ENCODE results near the gene USP21.

The USP21 gene

GRCh38 chr1:161157867-161158266 lies 1.4 kb upstream of the USP21 start:
- no peak for DNase-seq (ENCODE audit: extremely low read depth, low read depth)
- H3K4me3 ChIP-seq (replicated peaks; ENCODE audit: low read depth, low read length) = no peak overlapping the region
- TF ChIP-seq, protein P1, sequence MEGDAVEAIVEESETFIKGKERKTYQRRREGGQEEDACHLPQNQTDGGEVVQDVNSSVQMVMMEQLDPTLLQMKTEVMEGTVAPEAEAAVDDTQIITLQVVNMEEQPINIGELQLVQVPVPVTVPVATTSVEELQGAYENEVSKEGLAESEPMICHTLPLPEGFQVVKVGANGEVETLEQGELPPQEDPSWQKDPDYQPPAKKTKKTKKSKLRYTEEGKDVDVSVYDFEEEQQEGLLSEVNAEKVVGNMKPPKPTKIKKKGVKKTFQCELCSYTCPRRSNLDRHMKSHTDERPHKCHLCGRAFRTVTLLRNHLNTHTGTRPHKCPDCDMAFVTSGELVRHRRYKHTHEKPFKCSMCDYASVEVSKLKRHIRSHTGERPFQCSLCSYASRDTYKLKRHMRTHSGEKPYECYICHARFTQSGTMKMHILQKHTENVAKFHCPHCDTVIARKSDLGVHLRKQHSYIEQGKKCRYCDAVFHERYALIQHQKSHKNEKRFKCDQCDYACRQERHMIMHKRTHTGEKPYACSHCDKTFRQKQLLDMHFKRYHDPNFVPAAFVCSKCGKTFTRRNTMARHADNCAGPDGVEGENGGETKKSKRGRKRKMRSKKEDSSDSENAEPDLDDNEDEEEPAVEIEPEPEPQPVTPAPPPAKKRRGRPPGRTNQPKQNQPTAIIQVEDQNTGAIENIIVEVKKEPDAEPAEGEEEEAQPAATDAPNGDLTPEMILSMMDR (IDR thresholded peaks at IDR 0.05; ENCODE audit: low read depth, low read length, missing control alignments) = no peak

DNA sequence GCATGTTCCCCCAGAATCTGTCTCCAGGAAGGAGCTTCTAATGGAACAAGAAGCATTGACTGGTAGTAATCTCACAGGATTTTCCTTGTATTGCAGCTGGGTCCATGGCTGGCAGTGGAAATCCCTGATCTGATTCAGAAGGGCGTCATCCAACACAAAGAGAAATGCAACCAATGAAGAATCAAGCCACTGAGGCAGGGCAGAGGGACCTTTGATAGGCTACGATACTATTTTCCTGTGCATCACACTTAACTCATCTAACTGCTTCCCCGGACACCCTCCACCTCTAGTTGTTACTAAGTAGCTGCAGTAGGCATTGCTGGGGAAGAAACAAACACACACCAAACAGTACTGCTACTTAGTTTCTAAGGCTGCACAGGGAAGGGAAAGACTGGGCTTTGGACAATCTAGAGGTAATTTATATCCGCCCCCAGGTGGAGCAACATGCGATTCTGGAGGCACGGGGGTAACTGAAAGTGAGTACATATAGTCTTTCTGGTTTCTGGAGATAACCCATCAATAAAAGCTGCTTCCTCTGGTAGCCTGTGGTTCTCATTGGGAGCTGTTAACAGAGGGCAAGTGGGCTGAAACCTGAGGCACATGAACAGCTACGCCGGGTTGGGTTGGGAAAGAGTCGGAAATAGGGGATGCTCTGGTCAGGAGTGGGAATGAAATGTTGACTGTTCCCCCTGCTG lies 837 bp upstream of the USP21 start:
- peak overlapping the region; percentile 85 for H3K4me3 ChIP-seq (replicated peaks; ENCODE audit: low read depth, low read length)
- no peak for DNase-seq (ENCODE audit: extremely low read depth, low read depth)
- TF ChIP-seq, protein P1 (IDR thresholded peaks at IDR 0.05; ENCODE audit: low read depth, low read length, missing control alignments) = no peak

DNA sequence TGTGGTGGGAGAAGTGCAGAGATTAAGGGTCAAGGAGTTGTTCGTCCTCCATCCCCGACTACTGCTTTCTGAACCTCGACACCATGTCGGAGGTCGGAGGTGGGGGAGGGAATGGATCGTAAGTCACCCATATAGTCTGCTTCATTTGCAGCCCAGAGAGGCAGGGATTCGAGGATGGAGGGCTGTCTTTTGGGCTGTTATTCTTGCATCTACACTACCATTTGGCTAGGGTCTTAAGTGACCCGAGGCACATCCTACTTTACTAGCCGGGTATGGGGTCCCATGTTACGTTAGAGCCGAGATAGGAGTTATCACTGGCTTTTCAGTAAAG lies 578 bp downstream of the USP21 start:
- TF ChIP-seq, protein P1 (IDR thresholded peaks at IDR 0.05; ENCODE audit: low read depth, low read length, missing control alignments) = no peak
- no peak for DNase-seq (ENCODE audit: extremely low read depth, low read depth)
- H3K4me3 ChIP-seq (replicated peaks; ENCODE audit: low read depth, low read length) = peak overlapping the region; percentile 85

DNA sequence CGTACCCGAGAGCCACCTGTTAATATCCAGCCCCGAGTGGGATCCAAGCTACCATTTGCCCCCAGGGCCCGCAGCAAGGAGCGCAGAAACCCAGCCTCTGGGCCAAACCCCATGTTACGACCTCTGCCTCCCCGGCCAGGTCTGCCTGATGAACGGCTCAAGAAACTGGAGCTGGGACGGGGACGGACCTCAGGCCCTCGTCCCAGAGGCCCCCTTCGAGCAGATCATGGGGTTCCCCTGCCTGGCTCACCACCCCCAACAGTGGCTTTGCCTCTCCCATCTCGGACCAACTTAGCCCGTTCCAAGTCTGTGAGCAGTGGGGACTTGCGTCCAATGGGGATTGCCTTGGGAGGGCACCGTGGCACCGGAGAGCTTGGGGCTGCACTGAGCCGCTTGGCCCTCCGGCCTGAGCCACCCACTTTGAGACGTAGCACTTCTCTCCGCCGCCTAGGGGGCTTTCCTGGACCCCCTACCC lies 1.4 kb downstream of the USP21 start:
- DNase-seq (ENCODE audit: extremely low read depth, low read depth) = no peak
- no peak overlapping the region for H3K4me3 ChIP-seq (replicated peaks; ENCODE audit: low read depth, low read length)
- TF ChIP-seq, protein P1 (IDR thresholded peaks at IDR 0.05; ENCODE audit: low read depth, low read length, missing control alignments) = no peak

DNA sequence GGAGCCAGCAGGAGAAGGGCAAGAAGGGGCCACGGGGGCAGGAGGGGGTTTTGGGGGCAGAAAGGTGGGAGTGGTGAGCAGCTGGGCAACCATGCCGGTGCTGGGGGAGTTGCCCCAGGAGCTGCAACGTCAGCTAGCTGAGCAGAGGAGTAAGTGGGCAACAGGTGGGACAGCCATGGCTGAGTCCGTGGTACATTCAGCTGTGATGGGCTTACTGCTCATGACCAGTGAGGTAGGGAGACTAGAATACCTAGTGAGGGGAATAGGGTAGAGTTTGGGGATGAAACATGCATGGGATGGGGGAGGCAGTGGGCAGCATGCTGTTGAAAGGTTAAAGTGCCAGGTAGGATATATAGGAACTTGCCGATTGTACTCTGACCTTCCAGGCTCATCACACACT lies 2.4 kb downstream of the USP21 start:
- no peak overlapping the region for H3K4me3 ChIP-seq (replicated peaks; ENCODE audit: low read depth, low read length)
- DNase-seq (ENCODE audit: extremely low read depth, low read depth) = no peak
- TF ChIP-seq, protein P1 (IDR thresholded peaks at IDR 0.05; ENCODE audit: low read depth, low read length, missing control alignments) = no peak

DNA sequence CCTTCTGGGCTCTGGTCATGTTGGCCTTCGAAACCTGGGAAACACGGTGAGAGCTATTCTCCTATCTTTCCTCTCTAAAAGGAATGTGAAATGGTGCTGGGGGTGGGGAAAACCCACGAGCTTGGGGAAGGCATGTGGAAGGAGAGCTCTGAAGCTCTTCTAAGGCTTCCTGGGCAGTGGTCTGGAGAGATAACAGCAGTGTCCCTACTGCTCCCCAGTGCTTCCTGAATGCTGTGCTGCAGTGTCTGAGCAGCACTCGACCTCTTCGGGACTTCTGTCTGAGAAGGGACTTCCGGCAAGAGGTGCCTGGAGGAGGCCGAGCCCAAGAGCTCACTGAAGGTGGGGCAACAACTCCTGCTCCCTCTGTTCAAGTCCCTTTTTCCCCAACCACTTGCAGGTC lies 2.8 kb downstream of the USP21 start:
- no peak for DNase-seq (ENCODE audit: extremely low read depth, low read depth)
- TF ChIP-seq, protein P1 (IDR thresholded peaks at IDR 0.05; ENCODE audit: low read depth, low read length, missing control alignments) = no peak
- no peak overlapping the region for H3K4me3 ChIP-seq (replicated peaks; ENCODE audit: low read depth, low read length)

DNA sequence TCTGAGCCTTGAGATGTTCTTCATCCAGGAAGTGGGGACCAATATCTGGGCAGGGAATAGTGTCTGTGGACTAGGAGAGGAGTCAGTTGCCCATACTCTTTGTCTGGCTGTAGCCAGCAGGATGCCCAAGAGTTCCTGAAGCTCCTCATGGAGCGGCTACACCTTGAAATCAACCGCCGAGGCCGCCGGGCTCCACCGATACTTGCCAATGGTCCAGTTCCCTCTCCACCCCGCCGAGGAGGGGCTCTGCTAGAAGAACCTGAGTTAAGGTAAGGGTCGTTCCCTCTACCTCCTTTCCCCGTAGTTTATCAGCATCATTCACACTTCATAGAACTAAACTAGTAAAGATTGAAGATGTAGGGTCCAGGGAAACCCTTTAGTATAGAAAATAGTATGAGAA lies 3.5 kb downstream of the USP21 start:
- TF ChIP-seq, protein P1 (IDR thresholded peaks at IDR 0.05; ENCODE audit: low read depth, low read length, missing control alignments) = no peak
- no peak overlapping the region for H3K4me3 ChIP-seq (replicated peaks; ENCODE audit: low read depth, low read length)
- no peak for DNase-seq (ENCODE audit: extremely low read depth, low read depth)

Measured in HFF-Myc (cell line).